Measurements from ENCODE around the gene GLIS1.

DNA sequence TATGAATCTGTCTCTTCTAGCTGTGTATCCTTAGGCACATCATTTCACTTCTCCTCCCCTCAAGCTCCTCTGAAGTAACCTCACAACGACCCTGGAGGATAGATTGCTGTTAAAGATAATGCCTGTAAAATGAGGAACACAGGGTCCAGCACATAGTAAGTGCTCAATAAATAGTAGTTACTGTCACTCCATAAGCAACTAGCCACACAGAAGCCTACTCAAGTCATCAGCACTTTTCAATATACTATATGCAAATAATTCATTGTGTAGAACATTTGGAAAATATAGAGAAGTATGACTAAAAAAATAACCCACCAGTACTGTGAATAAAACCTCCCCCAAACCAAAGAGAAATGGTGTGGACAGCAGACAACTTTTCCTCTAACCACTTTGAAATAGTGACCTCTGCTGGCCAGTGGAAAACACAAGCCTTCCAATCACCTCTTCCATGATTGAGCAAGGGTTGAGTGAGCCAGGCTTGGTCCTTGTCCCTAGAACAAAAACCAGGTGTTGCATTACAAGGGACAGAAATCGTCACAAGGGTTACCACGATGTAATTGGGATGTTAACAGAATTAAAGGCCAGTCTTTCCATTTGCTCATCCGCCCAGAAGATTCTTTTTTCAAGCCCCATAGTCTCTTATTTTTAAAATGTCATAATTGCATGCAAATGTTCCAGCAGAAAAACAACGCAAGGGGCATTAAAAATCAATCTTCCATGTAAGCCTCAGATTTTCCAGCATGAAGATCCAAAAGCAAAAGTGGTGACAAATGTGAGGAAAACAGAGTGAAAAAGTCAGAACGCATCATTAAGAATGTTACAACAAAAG, 15.7 kb upstream of the GLIS1 start:
- no peak for TF ChIP-seq POLR2A (IDR thresholded peaks at IDR 0.05; ENCODE audit: borderline replicate concordance, extremely low read depth, insufficient read depth, insufficient read length)
- TF ChIP-seq, protein P1, sequence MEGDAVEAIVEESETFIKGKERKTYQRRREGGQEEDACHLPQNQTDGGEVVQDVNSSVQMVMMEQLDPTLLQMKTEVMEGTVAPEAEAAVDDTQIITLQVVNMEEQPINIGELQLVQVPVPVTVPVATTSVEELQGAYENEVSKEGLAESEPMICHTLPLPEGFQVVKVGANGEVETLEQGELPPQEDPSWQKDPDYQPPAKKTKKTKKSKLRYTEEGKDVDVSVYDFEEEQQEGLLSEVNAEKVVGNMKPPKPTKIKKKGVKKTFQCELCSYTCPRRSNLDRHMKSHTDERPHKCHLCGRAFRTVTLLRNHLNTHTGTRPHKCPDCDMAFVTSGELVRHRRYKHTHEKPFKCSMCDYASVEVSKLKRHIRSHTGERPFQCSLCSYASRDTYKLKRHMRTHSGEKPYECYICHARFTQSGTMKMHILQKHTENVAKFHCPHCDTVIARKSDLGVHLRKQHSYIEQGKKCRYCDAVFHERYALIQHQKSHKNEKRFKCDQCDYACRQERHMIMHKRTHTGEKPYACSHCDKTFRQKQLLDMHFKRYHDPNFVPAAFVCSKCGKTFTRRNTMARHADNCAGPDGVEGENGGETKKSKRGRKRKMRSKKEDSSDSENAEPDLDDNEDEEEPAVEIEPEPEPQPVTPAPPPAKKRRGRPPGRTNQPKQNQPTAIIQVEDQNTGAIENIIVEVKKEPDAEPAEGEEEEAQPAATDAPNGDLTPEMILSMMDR (IDR thresholded peaks at IDR 0.05 in 2 of 3, conservative IDR thresholded peaks at IDR 0.05 in 1 of 3; ENCODE audit: borderline replicate concordance in 1 of 3, insufficient read depth in 1 of 3, low read depth in 2 of 3, low read length in 2 of 3): peak; percentile 64 to 82 (median 70); a peak in 5 of 6 replicates
- TF ChIP-seq YY1 (IDR thresholded peaks at IDR 0.05; ENCODE audit: extremely low read depth, insufficient replicate concordance, low read depth, low read length): no peak
- no peak for TF ChIP-seq JUND (IDR thresholded peaks at IDR 0.05)
- no peak for TF ChIP-seq POLR2AphosphoS5 (IDR thresholded peaks at IDR 0.05; ENCODE audit: low read depth, low read length)
- TF ChIP-seq RAD21 (IDR thresholded peaks at IDR 0.05; ENCODE audit: low read depth): peak; percentile 71
- TF ChIP-seq REST (IDR thresholded peaks at IDR 0.05; ENCODE audit: low read depth): no peak
- no peak for TF ChIP-seq EZH2phosphoT487 (IDR thresholded peaks at IDR 0.05; ENCODE audit: borderline replicate concordance)
- no peak for TF ChIP-seq ATF3 (IDR thresholded peaks at IDR 0.05)
- no peak for TF ChIP-seq EZH2 (IDR thresholded peaks at IDR 0.05)
- TF ChIP-seq SP1 (IDR thresholded peaks at IDR 0.05; ENCODE audit: low read depth): no peak
- TF ChIP-seq FOSL1 (IDR thresholded peaks at IDR 0.05; ENCODE audit: low read depth): no peak
